ENCODE measurements around the gene ZNF331.

The ZNF331 gene

GRCh38 chr19:53579518-53579917 lies 41.6 kb downstream of the ZNF331 start:
- DNase-seq = no peak

DNA sequence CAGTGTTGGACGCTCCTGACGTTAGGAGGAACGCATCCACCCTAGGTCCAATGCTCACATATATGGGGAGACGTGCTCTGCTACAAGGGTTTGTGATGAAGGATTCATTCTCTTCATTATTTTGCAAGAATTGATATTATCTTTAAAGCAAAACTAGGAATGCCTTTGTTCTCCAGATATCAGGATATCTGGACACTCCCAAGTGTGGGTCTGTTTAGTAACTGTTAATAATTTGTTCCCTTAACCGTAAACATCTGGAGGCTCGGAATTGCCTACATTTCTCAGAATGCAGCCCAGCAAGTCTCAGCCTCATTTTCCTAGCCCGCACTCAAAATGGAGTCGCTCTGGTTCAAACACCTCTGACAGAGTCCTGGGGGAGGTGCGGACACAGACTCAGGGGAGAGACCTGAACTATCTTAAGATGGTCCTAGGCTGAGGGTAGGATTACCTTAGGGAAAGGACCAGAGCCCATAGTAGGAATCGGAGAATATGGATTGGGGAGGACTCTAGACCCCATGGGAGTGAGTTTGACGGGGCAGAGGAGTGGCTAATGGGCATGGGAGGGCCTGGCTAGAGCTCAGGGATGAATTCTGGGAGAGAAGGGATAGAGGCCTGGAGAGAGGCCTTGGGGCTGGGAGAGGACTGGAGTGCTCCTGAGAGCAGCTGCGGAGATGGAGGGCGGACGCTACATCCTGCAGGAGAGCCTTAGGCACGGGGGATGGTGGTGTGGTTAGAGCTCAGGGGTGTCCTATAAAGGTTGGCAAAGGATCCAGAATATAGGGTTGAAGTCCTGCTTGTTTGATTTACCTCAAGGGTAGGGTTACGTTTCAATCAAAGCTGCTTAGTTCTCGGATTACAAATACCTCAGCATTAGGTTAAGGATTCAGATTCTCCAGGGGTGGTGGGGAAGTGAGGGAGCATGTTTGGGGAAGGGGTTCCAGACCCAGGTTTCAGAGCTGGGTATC lies 43.2 kb downstream of the ZNF331 start:
- DNase-seq = no peak

DNA sequence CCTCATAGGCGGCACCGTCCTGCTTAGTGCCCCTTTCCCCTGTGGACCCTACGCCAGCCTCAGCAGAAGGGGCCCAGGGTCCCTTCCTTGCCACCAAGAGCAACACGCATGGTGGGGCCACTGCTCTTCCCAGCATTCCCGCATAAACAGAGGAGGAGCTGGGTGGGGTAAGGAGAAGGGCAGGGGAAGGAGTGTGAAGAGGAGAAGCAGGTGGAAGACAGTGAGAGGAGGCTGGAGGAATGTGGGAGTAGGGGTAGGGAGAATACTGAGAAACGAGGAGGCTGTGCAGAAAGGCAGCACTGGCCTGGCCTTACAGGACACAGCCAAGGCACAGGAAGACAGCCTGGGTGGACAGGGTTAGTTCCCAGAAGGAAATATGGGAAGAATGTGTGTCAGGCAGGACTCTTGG lies 43.9 kb downstream of the ZNF331 start:
- no peak for DNase-seq

DNA sequence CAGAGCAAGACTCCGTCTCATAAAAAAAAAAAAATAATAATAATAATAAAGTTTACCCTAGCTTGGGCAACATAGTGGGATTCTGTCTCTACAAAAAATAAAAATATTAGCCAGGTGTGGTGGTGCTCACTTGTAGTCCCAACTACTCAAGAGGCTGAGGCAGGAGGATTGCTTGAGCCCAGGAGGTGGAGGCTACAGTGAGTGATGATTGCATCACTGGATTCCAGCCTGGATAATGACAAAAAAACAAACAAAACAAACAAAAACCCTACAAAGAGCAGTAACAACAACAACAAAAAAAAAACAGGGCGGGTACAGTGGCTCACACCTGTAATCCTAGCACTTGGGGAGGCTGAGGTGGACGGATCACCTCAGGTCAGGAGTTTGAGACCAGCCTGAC lies 45.2 kb downstream of the ZNF331 start:
- no peak for DNase-seq

GRCh38 chr19:53586277-53586691 lies 48.3 kb downstream of the ZNF331 start:
- no peak for DNase-seq

DNA sequence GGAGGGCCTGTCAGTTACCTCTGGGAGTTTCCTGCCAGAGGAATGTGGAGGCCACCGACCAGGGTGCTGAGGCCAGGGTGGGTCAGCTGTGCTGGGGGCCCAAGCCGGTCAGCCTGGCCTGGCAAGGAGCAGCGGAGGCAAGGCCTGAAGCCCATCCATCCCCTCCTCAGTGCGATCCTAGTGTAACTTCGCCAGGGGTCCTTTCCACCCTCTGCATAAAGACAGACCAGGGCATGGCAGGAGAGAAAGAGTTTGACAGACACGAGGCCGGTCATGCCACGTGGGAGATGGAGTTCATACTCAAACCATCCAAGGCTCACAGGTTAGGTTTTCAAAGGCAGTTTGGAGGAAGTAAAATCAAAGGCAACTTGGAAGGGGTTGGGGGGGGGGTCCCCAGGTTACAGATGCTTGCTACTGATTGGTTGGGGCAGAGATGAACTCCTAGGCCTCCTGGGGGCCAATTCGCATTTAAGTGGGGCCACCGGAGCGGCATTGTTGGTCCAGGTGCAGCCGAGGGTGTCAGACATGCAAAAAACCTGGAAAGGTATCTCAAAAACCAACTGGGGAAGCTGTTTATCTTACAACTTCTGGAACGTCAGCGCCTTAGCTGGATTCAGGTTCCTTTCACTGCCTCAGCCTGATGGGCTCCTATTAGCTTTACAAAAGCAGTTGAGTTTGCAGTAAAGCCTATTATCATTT lies 57.0 kb downstream of the ZNF331 start:
- DNase-seq = no peak

- DNase-seq = no peak
These were observed 57.5 kb downstream of the ZNF331 start for GRCh38 chr19:53595510-53595867.

DNA sequence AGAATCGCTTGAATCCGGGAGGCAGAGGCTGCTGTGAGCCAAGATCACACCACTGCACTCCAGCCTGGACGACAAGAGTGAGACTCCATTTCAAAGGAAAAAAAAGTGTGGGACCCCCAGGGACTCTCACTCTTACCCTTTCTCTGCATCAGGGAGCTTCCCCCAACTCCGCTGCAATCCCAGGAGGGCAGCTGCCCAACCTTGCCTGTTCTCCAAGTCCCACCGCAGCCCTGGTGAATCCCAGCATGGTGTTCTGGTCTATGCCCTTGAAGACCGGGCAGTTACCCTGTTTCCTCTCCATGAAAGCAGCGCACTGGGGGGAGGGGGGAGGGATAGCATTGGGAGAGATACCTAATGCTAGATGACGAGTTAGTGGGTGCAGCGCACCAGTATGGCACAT lies 58.1 kb downstream of the ZNF331 start:
- no peak for DNase-seq

- no peak for DNase-seq
These were observed 59.1 kb downstream of the ZNF331 start for GRCh38 chr19:53597023-53597422.

DNA sequence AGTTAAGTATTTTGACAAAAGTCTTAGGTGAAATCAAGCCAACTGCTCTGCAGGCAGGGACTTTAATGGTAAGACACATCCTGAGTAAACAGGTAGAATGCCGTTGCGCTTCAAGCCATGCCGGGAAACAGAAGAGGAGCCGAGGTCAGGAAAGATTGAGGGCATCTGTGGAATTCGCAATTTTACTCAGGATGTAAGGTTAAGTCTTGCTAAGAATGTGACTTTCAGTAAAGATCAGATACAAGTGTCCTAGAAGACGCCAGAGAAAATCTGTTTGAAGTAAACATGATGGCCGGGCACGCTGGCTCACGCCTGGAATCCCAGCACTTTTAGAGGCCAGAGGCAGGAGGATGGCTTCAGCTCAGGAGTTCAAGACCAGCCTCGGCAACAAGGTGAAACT lies 60.4 kb downstream of the ZNF331 start:
- DNase-seq = no peak

GRCh38 chr19:53600217-53600616 lies 62.3 kb downstream of the ZNF331 start:
- DNase-seq = no peak

DNA sequence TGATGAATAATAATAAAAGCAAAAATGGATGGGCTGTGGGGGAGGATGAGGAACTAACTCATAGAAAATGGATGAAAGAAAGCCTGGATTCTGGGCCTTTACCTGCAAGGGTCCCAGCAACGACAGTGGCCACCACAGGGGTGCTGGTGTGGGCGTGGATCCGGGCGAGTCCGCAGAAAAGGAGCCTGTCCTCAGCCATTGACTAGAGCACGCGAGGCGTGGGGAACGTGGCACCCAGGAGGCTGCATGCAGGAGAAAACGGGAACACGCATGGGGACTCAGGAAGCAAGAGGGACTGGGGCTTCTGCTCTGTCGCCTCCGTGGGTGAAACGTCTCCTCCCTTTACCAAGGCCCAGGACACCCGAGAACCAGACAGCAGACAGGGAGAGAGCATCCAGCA lies 68.1 kb downstream of the ZNF331 start:
- no peak for DNase-seq

DNA sequence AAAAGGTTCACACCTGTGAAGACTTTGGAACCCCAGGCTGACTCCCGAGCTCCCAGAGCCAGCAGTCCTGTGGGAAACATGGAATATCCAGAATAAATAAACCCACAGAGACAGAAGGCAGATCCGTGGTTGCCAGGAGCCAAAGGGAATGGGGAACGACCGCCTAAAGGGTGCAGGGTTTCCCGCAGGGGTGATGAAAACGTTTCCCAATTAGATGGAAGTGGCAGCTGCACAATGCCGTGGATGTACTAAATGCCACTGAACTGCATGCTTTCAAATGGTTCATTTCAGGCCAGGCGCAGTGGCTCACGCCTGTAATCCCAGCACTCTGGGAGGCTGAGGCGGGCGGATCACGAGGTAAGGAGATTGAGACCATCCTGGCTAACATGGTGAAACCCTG lies 70.4 kb downstream of the ZNF331 start:
- no peak for DNase-seq

- DNase-seq = no peak
These were observed 75.0 kb downstream of the ZNF331 start for GRCh38 chr19:53612762-53613526.

GRCh38 chr19:53621885-53622740 lies 84.2 kb downstream of the ZNF331 start:
- no peak for DNase-seq

DNA sequence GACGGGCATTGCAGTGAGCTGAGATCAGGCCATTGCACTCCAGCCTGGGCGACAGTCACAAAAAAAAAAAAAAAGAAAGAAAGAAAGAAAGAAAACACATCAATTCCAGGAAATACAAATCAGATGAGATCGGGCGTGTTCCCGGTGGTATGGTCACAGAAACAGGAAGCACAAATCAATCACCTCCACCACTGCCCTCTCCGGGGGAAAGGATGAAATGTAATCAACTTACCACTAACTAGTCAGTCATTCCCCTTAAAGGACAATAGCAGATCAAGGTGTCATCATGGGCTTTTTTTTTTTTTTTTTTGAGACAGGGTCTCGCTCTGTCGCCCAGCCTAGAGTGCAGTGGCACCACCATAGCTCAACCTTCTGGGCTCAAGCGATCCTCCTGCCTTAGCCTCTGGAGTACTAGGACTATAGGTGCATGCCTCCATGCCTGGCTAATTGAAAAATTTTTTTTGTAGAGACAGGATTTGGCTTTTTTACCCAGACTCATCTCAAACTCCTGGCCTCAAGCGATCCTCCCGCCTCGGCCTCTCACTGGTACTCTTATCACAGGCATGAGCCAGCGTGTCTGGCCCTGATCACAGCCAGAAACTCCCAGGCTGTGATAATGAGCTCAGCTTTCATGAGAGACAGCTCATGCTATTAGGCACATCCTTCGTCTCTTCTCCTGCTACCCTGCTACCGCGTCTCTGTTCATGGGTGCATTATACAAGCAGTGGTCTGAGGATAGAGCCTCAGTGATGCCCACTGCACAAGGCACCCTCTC lies 87.0 kb downstream of the ZNF331 start:
- no peak for DNase-seq

- DNase-seq = no peak
These were observed 88.5 kb downstream of the ZNF331 start for GRCh38 chr19:53626486-53626885.

DNA sequence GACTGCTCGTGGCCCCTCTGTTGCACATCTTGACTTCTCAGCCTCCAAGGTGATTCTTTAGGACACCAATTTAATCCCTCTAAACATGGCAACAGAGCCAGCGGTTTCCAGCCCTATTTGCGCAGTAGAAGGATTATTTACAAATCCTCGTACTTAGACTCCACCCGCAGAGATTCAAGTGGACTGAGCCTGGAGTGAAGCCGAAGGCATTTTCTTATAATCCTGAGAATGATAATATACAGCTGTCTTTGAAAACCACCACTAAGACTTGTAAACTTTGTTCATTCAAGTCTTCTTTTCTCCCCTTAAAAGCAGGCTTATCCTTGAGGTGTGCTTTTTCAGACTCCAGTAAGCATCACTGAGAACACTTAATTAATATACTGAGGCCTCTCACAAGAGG lies 89.0 kb downstream of the ZNF331 start:
- DNase-seq = no peak
